DND-41 (cell line): ENCODE measurements around the gene SFXN5.

Experiments
- EZH2 ChIP-seq: IDR thresholded peaks from 3 replicates; pipeline ENCODE4 v1.6.1; 2012; ENCODE audit warnings: borderline replicate concordance, low read depth, mild to moderate bottlenecking, moderate library complexity, low read length, inconsistent platforms; ENCODE audit not compliant: severe bottlenecking
- TF ChIP-seq, protein P1 (sequence below): IDR thresholded peaks from 2 replicates; pipeline ENCODE4 v1.5.1; 2012; ENCODE audit warnings: borderline replicate concordance, low read length, moderate library complexity, mild to moderate bottlenecking; ENCODE audit not compliant: poor library complexity, severe bottlenecking; ENCODE audit errors: extremely low read depth

DNA sequence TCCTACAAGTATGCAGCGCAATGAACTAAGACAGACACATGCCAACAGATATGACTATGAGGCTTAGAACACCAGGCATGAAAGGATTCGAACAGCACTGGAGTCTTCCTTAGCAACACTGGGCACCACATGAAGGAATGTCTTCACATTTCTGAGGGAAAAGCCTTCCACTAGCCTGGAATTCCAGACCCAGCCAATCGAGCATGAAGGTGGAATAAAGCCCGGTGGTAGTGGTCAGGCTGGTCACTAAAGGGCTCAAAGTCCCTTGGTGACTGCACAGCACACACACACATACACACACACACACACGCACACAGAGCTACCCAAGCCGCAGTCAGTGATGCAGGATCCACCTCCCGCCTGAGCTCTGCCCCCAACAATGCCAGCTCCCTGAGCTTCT, 19.7 kb upstream of the SFXN5 start:
- TF ChIP-seq, protein P1, sequence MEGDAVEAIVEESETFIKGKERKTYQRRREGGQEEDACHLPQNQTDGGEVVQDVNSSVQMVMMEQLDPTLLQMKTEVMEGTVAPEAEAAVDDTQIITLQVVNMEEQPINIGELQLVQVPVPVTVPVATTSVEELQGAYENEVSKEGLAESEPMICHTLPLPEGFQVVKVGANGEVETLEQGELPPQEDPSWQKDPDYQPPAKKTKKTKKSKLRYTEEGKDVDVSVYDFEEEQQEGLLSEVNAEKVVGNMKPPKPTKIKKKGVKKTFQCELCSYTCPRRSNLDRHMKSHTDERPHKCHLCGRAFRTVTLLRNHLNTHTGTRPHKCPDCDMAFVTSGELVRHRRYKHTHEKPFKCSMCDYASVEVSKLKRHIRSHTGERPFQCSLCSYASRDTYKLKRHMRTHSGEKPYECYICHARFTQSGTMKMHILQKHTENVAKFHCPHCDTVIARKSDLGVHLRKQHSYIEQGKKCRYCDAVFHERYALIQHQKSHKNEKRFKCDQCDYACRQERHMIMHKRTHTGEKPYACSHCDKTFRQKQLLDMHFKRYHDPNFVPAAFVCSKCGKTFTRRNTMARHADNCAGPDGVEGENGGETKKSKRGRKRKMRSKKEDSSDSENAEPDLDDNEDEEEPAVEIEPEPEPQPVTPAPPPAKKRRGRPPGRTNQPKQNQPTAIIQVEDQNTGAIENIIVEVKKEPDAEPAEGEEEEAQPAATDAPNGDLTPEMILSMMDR: no peak
- no peak for TF ChIP-seq EZH2
